Measurements from ENCODE around the gene TMA7B. TPM values are rescaled to one million over a fixed set of nuclear protein-coding genes. Genes with fewer than 3 reads are reported as not detected.

TMA7B gene
- total RNA-seq, 2 donors from 2014 or later = 0.86 to 2.8 TPM

- DNase-seq (ENCODE audit: low spot score) = no peak
- no peak for ATAC-seq
- Mint-ChIP-seq H3K4me3 (peak overlapping the region; percentile 55), H3K27ac (peak overlapping the region; percentile 58 to 70), H3K9me3 (no peaks in the 10 kb centered on the region), H3K27me3 (no peaks in the 10 kb centered on the region), H3K4me1 (ENCODE audit: low read depth in 2 of 2) (peaks cover 32 to 41% of the 10 kb centered on the region in 2 donors), H3K36me3 (no peaks in the 10 kb centered on the region)
These were observed 34.1 kb upstream of the TMA7B start for GRCh38 chr22:39925909-39926679.

DNA sequence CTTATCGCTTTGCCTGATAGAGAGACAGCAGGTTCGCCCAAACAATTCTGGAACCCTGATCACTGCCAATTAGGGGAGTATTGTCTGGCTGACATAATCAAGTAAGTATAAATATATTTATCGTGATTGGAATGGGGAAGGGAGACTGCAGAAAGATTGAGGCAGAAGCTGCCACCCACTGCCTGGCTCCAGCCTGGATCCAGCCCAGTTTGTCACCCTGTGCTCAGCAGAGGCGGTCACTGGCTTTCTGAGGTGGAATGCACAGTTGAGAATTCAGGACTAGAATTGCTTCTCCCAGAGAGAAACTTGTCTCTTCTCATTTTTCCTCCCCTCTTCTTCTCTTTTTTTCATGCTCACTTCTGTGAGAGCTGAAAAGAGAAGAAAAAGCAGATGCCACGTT, 33.4 kb upstream of the TMA7B start:
- H3K27me3 Mint-ChIP-seq = no peaks in the 10 kb centered on the region
- no peaks in the 10 kb centered on the region for H3K36me3 Mint-ChIP-seq
- peak overlapping the region; percentile 58 to 70 for H3K27ac Mint-ChIP-seq
- peaks cover 28 to 34% of the 10 kb centered on the region in 2 donors for H3K4me1 Mint-ChIP-seq (ENCODE audit: low read depth in 2 of 2)
- ATAC-seq = no peak
- H3K9me3 Mint-ChIP-seq = no peaks in the 10 kb centered on the region
- no peak for DNase-seq (ENCODE audit: low spot score)
- H3K4me3 Mint-ChIP-seq = peak overlapping the region; percentile 55

- ATAC-seq (no peak), DNase-seq (ENCODE audit: low spot score) (no peak)
- H3K27ac Mint-ChIP-seq = no peak overlapping the region
- no peaks in the 10 kb centered on the region for H3K9me3 Mint-ChIP-seq
- no peaks in the 10 kb centered on the region for H3K36me3 Mint-ChIP-seq
- no peak overlapping the region for H3K4me3 Mint-ChIP-seq
- H3K4me1 Mint-ChIP-seq (ENCODE audit: low read depth in 2 of 2) = peaks cover 23 to 27% of the 10 kb centered on the region in 2 donors
- H3K27me3 Mint-ChIP-seq = no peaks in the 10 kb centered on the region
These were observed 32.7 kb upstream of the TMA7B start for GRCh38 chr22:39927544-39927943.

DNA sequence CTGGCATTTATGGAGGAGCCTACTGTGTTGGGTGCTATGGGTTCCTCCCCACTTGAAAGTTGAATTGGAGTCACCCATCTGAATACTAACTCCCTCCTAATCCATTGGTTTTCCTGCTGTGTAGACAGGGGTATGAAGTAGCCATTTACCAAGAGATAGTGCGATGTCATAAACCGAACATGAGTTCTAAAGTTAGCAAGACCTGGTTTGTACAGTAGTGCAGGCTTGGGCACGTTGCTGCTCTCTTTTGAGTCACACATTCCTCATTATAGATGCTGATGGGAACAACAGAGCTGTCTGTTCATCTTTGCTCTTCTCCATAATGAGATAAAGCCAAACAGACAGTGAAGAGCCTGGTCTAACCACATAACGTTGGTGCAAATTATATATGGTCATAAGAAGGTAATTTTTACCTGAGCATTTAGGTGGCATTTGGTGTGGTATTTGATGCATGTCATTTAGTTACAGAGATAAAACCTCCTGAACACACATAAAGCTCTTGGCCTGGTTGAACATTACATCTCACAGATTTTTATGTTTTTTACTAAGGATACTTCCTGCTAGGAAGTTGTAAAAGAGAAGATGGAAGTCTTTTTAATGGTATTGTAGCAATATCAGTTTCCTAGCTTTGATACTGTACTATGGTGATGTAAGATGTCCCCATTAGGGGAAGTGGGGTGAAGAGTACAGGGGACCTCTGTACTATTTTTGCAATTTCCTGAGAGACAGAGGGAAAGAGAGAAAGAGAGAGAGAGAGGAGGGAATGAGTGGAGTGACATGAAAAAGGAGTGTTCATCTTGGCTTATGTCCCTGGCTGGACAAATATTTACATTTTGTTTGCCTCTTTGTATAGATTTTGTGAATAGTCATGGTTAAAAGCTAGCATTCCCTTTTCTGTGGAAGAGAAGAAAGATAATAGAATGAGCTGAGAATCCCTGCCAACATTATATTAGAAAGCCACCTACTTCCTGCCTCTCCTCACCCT, 31.4 kb upstream of the TMA7B start:
- Mint-ChIP-seq H3K27ac (no peak overlapping the region), H3K9me3 (peaks cover 2% of the 10 kb centered on the region), H3K4me1 (ENCODE audit: low read depth in 2 of 2) (peaks cover 30 to 32% of the 10 kb centered on the region in 2 donors), H3K27me3 (no peaks in the 10 kb centered on the region), H3K36me3 (no peaks in the 10 kb centered on the region), H3K4me3 (no peak overlapping the region)
- DNase-seq (ENCODE audit: low spot score) (no peak), ATAC-seq (no peak)

DNA sequence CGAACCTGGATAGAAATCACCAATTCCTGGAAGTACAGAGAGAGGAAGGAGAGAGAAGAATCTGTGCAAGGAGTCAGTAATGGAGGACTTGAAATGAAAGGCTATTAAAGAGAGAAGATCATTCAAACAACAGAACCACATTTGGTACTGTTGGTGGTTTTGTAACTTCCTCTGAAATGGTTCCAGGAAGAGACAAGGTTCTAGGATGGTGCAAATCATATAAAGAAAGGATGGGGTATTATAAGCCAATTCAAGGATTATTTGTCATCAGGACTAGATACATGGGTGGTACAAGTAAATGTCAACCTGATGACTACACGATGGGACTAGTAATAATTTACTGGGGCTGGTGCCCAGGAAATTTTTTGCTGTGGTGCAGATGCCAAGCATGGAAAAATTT, 28.9 kb upstream of the TMA7B start:
- Mint-ChIP-seq H3K27ac (no peak overlapping the region), H3K27me3 (no peaks in the 10 kb centered on the region), H3K4me1 (ENCODE audit: low read depth in 2 of 2) (peaks cover 29 to 40% of the 10 kb centered on the region in 2 donors), H3K36me3 (no peaks in the 10 kb centered on the region), H3K4me3 (no peak overlapping the region), H3K9me3 (peaks cover 2% of the 10 kb centered on the region)
- DNase-seq (ENCODE audit: low spot score) (no peak), ATAC-seq (peak in 1 of 2 donors; percentile 64)

DNA sequence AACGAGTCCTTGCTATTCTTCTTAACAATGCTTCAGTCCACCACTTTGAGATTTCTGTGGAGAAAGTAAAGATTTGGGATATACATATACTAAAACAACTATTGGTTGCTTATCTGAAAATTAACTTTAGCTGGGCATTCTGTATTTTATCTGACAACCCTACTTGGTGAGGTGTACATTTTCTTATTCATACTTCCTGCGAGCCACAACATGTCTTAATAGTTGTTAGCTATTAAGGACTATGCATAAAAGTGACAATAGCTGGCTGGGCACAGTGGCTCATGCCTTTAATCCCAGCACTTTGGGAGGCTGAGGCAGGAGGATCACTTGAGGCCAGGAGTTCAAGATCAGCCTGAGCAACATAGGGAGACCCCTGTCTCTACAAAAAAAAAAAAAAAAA, 28.0 kb upstream of the TMA7B start:
- Mint-ChIP-seq H3K4me1 (ENCODE audit: low read depth in 2 of 2) (peaks cover 33 to 46% of the 10 kb centered on the region in 2 donors), H3K4me3 (peak overlapping the region; percentile 11), H3K27ac (no peak overlapping the region), H3K9me3 (peaks cover 2% of the 10 kb centered on the region), H3K36me3 (no peaks in the 10 kb centered on the region), H3K27me3 (no peaks in the 10 kb centered on the region)
- ATAC-seq (no peak), DNase-seq (ENCODE audit: low spot score) (no peak)

- DNase-seq (ENCODE audit: low spot score) = no peak
- ATAC-seq = peak in 1 of 2 donors; percentile 52
- no peaks in the 10 kb centered on the region for H3K36me3 Mint-ChIP-seq
- H3K4me1 Mint-ChIP-seq (ENCODE audit: low read depth in 2 of 2) = peaks cover 36 to 55% of the 10 kb centered on the region in 2 donors
- peak overlapping the region; percentile 49 for H3K4me3 Mint-ChIP-seq
- H3K27me3 Mint-ChIP-seq = no peaks in the 10 kb centered on the region
- H3K27ac Mint-ChIP-seq = peak overlapping the region; percentile 72 to 85
- H3K9me3 Mint-ChIP-seq = peaks cover 2% of the 10 kb centered on the region
These were observed 27.1 kb upstream of the TMA7B start for GRCh38 chr22:39932918-39933649.

DNA sequence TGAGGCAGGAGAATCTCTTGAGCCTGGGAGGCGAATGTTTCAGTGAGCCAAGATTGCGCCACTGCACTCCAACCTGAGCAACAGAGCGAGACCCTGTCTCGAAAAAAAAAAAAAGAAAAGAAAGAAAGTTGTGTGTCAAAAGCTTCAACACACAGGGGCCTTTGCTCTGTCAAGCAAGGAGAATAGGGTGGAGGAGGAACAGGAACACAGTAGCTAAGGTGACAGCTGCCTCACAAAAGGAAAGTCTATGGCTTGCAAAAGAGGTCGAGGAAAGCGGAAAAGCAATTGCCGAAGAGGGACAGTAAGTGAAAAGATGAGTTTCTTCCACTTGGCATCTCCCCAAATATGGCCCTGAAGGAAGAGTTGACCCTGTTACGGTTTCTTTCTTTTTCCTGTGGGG, 26.5 kb upstream of the TMA7B start:
- peaks cover 38 to 59% of the 10 kb centered on the region in 2 donors for H3K4me1 Mint-ChIP-seq (ENCODE audit: low read depth in 2 of 2)
- no peaks in the 10 kb centered on the region for H3K27me3 Mint-ChIP-seq
- H3K27ac Mint-ChIP-seq = peak overlapping the region; percentile 72 to 85
- no peaks in the 10 kb centered on the region for H3K36me3 Mint-ChIP-seq
- H3K4me3 Mint-ChIP-seq = peak overlapping the region; percentile 74
- H3K9me3 Mint-ChIP-seq = peaks cover 2% of the 10 kb centered on the region
- DNase-seq (ENCODE audit: low spot score) = no peak
- no peak for ATAC-seq

- H3K36me3 Mint-ChIP-seq = no peaks in the 10 kb centered on the region
- no peak for ATAC-seq
- no peak for DNase-seq (ENCODE audit: low spot score)
- H3K27ac Mint-ChIP-seq = peak overlapping the region; percentile 72 to 85
- H3K4me1 Mint-ChIP-seq (ENCODE audit: low read depth in 2 of 2) = peaks cover 38 to 63% of the 10 kb centered on the region in 2 donors
- H3K9me3 Mint-ChIP-seq = peaks cover 2% of the 10 kb centered on the region
- H3K27me3 Mint-ChIP-seq = no peaks in the 10 kb centered on the region
- H3K4me3 Mint-ChIP-seq = peak overlapping the region; percentile 74
These were observed 25.1 kb upstream of the TMA7B start for GRCh38 chr22:39935116-39935515.

DNA sequence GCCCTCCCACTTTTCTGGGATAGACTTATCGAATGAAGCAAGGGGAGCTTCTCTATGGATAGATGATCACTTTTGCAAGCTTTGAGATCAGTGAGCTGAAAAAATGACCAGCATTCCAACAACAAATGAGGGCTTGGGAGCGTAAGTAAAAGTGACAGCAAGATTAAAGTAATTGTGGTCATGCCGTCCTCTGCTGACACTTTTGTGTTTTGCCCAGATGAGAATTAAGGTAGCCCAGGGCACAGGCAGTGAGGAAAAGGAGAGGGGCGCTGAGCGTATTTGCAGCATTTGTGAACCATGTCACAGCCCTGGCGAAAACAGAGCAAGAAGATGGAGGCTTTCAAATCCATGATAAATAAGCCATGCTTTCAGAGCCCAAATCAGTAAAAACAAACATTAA, 24.6 kb upstream of the TMA7B start:
- Mint-ChIP-seq H3K4me3 (peak overlapping the region; percentile 74), H3K4me1 (ENCODE audit: low read depth in 2 of 2) (peaks cover 42 to 68% of the 10 kb centered on the region in 2 donors), H3K27ac (peak overlapping the region; percentile 72 to 85), H3K27me3 (no peaks in the 10 kb centered on the region), H3K9me3 (peaks cover 2% of the 10 kb centered on the region), H3K36me3 (no peaks in the 10 kb centered on the region)
- no peak for ATAC-seq
- no peak for DNase-seq (ENCODE audit: low spot score)

- DNase-seq (ENCODE audit: low spot score) (no peak), ATAC-seq (no peak)
- Mint-ChIP-seq H3K4me1 (ENCODE audit: low read depth in 2 of 2) (peaks cover 45 to 71% of the 10 kb centered on the region in 2 donors), H3K27me3 (no peaks in the 10 kb centered on the region), H3K9me3 (peaks cover 2% of the 10 kb centered on the region), H3K4me3 (peak overlapping the region; percentile 74), H3K36me3 (no peaks in the 10 kb centered on the region), H3K27ac (peak overlapping the region; percentile 72 to 85)
These were observed 23.6 kb upstream of the TMA7B start for GRCh38 chr22:39936523-39937145.

DNA sequence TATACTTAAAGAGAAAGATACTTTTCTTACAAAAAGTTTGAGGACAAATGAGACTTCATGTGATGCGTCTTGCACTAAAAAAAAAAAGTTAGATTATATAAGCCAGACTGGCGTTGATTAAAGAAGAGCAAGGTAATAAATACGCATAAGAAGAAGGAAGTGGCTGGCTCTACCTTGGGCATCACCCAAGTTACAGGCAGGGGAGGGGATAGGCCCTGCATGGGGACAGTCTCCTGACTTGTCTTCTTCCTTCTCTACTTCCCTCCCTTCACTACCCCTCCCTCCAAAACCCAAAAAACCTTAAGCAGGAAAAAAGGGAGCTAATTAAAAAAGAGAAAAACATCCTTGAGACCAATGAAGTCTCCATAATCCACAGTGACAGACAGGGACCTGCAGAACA, 22.3 kb upstream of the TMA7B start:
- ATAC-seq (no peak), DNase-seq (ENCODE audit: low spot score) (no peak)
- no peaks in the 10 kb centered on the region for H3K36me3 Mint-ChIP-seq
- peak overlapping the region; percentile 5 for H3K4me3 Mint-ChIP-seq
- H3K27ac Mint-ChIP-seq = peak overlapping the region; percentile 72 to 85
- H3K9me3 Mint-ChIP-seq = peaks cover 2% of the 10 kb centered on the region
- peaks cover 42 to 75% of the 10 kb centered on the region in 2 donors for H3K4me1 Mint-ChIP-seq (ENCODE audit: low read depth in 2 of 2)
- H3K27me3 Mint-ChIP-seq = no peaks in the 10 kb centered on the region

- H3K36me3 Mint-ChIP-seq = no peaks in the 10 kb centered on the region
- H3K27me3 Mint-ChIP-seq = no peaks in the 10 kb centered on the region
- H3K27ac Mint-ChIP-seq = peak overlapping the region; percentile 72 to 85
- DNase-seq (ENCODE audit: low spot score) (no peak), ATAC-seq (no peak)
- H3K4me1 Mint-ChIP-seq (ENCODE audit: low read depth in 2 of 2) = peaks cover 41 to 73% of the 10 kb centered on the region in 2 donors
- H3K4me3 Mint-ChIP-seq = no peak overlapping the region
- H3K9me3 Mint-ChIP-seq = no peaks in the 10 kb centered on the region
These were observed 21.6 kb upstream of the TMA7B start for GRCh38 chr22:39938509-39939111.
